GM21717 (cell line): Measurements from ENCODE around the gene RPL32.
"Not testable (repeated sequence)": the region's sequence is repeated elsewhere in the genome, so short reads cannot be mapped to it uniquely, and the experiment has no call there.

Experiments
- ATAC-seq: cut with Tn5 transposase; IDR thresholded peaks from one replicate; pipeline ENCODE4 v1.9.1; 2021; ENCODE audit warnings: mild to moderate bottlenecking, moderate library complexity; ENCODE audit not compliant: unreplicated experiment

RPL32 gene

GRCh38 chr3:12810013-12810780 is 31.2 kb downstream of the RPL32 start:
- ATAC-seq = peak; percentile 98

- ATAC-seq = no peak
These were observed 31.9 kb downstream of the RPL32 start for GRCh38 chr3:12809435-12809834.

DNA sequence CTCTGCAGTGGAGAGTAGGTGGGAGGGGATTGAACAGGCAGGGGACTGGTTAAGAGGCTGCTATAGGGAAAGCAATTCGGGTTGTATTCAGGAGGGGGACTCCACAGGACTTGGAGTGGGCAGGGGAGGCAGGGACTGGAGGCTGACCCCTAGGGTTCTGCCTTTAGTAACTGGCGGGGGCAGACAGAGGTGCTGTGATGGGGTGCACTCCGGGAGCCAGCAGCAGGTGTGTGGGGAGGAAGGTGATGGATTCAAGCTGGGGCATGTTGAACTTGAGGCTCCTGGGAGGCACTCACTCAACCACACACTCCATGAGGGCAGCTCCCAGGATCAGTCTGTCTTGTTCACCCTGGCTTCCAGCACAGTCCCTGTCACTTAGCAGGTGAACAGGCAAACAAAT is 32.4 kb downstream of the RPL32 start:
- no peak for ATAC-seq

DNA sequence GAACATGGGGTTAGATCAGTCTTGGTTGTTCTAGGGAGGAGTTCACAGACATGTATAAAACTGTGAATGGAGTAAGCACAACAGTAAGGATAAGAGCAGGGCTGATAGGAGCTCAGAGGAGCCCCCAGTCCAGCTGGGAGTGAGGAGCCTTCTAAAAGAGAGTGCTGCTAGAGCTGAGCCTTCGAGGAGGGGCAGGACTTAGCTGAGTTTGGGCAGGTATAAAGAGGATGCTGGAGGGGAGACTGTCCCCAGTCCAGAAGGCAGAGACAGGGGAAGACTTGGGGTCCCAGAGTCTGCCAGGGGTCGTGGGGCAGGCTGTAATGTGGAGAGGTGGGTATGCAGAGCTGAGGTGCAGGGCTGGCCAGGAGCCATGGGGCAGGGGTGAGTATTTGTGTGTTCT is 32.8 kb downstream of the RPL32 start:
- ATAC-seq = no peak

DNA sequence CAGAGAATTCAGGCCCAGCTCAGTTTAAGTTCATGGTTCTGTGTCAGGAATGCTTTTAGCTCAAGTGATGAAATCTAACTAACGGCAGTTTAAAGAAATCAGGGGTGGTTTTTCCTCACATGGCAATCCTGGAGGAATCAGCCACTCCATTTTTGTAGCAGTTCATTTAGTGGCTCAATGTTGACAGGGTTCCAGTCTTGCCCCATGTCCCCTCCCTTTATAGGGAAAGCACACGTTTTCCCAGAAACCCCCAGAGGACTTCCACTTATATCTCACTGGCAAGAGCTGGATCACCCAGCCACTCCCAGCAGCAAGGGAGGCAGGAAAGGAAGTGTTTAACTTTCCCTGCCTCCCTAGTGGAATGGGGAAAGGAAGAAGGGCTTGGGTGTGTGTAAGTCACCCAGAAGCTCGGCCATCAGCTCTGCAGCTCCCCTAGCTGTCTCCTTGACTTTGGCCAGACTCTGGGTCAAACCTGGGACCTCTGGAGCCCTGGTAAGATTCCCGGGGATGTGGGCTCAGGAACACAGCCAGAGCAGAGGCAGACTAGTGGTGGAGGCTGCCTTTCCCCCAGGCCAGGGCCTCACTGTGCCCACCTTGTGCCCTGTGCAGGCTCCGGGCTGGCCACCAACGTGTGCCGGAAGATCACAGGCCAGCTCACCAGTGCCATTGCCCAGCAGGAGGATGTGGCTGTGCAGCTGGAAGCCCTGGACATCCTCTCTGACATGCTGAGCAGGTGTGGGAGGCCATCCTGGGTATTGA is 33.6 kb downstream of the RPL32 start:
- ATAC-seq = no peak

DNA sequence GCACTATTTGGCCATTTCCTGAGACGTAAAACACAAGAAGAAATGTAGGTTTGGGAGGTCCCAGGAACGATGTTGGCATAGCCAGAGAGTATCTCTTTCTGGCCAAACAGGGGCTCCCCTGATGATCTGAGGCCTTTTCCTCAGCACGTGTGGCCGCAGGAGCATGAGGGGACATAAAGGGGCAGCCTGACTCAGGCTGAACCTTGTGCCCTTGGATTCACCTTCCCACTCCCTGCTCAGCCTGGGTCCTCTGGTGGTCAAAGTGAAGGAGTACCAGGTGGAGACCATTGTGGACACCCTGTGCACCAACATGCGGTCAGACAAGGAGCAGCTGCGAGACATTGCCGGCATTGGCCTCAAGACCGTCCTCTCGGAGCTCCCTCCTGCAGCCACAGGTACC is 34.3 kb downstream of the RPL32 start:
- ATAC-seq = no peak

GRCh38 chr3:12803371-12803770 is 38.0 kb downstream of the RPL32 start:
- ATAC-seq = no peak

DNA sequence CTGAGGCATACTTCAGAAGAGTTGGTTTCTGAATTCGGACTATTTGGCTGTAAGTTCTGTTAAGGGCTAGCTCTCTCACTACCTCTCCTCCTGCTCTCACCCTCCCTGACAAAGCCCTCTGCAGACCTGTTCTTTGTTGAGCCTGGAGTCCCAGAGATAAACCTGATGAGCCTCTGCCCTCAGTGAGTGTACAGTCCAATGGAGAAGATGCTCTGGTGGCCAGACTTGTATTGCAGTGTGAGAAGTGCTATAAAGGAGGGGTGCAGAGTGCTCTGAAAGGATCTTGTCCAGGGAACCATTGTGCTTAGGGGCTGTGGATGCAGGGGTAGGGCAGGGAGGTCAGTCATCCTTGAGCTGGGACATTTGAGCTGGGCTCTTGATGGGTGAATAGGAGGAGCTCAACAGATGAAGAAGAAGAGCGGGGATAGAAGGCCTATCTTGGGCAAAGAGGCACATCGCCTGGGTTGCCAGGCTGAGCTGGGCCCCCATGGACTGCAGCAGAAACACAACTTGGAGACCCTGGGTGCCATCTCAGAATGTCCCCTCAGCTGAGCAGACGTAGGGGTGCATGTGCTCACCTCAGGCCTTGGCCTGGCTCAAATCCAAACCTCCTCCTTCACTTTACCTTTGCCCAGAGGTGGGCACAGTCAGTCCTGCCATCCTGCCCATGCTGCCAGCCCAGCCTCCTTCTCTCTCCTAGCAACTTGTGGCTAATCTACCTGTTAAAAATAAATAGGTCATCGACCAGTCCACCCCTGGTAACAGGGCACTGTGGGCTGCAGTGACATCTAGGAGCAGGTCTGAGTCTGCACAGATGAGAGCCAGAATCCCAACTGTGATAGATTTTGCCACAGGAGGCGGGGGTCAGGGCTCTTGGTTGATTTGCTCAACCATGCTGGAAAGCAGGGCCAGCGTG is 41.6 kb downstream of the RPL32 start:
- no peak for ATAC-seq

GRCh38 chr3:12798559-12799179 is 42.7 kb downstream of the RPL32 start:
- no peak for ATAC-seq

DNA sequence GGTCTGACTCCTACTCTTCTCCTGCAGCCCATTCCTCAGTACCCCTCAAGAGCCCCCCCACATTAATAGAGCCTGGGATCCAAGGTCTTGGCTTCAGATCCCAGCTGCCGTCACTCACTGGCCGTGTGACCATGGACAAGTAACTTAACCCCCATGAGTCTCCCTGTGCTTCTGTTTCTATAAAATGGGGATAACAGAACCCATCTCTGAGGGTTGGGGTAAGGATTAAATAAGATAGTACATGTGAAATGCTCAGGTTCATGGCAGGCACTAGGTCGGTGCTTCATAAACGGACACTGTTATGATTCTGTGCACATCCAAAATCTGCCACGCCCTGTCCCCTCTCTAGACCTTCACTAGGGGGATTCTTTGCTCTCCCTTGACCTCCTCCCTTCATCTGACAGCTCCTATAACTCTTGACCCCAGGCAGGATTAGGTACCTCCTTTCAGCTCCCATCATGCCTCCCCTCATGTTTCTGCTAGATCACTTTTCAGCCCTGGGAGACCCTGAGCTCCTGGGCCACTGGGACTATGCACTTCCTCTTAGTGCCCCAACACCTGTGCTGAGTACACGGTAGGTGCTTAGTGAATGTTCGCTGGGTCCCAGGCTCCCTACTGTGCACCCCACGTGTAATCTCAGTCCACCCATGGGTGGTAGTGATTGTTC is 43.3 kb downstream of the RPL32 start:
- no peak for ATAC-seq

- ATAC-seq = no peak
These were observed 44.1 kb downstream of the RPL32 start for GRCh38 chr3:12797124-12797891.

DNA sequence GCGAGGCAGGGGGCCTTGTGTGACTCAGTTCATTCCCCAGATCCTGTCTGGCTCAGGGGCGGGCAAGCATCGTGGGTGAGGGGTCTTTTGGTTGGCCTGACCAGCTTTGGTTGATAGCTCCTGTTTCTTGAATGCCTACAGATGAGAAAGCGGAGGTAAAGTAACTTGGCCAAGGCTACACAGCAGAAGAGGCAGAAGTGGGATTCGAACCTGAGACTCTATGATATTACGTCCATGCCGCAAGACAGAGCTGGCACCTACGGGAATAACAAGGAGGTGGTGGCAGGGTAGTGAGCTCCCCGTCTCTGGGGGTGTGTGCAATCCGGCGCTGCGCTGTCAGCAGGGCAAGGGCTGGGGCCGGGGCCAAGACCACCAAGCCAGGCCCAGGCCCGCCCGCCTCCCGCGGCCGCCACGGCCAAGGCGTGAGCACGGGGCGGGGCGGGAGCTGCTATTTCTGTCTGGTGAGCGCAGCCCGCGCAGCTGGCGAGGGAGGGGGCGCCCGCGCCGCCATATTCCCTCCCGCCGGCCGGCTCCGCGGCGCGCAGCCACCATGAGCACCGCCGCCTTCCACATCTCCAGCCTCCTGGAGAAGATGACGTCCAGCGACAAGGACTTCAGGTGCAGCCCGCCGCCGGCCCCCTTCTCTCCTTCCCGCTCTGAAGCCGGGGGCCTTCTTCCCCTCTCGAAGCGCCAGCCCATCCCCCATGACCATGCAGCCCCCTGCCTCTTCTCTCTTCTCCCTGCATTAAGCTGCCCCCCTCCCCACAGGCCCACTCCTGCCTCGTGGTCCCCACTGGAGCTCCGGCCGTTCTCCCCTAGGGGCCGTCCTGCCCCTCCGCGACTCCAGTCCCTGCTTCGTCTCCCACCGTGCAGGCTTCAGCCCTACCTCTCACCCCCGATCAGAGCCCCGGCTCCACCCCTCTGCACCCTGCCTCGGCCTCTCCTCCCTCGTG is 44.9 kb downstream of the RPL32 start, which contains the start of gene CAND2:
Gene CAND2 (plus strand): TSS at position 510 of the 953 bp plus-strand sequence. CDS start 41 bp downstream, at position 551.
- no peak for ATAC-seq

GRCh38 chr3:12793701-12794100 is 47.7 kb downstream of the RPL32 start:
- ATAC-seq = no peak

DNA sequence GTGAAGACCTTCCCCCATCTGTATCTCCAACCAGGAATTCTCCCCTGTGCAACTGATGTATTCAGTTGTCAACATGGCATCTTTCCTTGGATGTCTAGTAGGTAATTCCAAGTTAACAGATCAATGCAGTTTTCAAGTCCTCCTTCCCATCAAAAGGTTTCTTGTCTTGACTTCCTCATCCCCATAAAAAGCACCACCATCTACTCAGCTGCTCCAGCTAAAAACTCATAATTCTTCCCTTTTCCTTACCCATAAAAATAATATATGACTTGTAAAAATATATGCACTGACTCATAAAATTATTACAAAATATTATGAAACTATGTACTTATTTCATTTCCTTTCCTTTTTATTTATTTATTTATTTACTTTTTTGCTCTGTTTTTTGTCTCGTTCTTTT is 49.9 kb downstream of the RPL32 start:
- ATAC-seq = no peak

GRCh38 chr3:12787967-12788690 is 53.2 kb downstream of the RPL32 start:
- ATAC-seq = not testable (repeated sequence)

GRCh38 chr3:12787346-12787745 is 54.0 kb downstream of the RPL32 start:
- ATAC-seq = not testable (repeated sequence)

DNA sequence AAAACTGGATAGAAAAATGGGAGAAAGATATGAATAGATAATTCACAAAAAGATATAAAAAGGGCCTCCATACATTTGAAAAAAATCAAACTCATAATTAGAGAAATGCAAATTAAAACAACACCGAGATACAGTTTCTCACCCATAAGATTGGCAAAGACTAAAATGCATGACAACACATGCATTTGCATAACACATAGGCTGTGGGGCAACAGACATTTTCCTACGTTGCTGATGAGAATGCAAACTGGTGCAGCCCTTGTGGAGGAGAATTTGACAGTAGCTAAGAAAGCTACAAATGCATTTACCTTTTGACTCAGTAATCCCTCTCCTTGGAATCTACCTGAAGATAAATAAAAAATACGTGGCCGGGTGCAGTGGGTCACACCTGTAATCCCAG is 56.3 kb downstream of the RPL32 start:
- no peak for ATAC-seq
